Prostate gland (tissue), 2 donors: ENCODE data around the gene BRDT. TPM values are rescaled to one million over a fixed set of nuclear protein-coding genes. Genes with fewer than 3 reads are reported as not detected.

ENCODE experiments used
- DNase-seq: peaks from one replicate; pipeline ENCODE4 v3.0.0-alpha.2; 2019; ENCODE audit warnings: low spot score
- H3K27ac ChIP-seq, 2 donors: fragments of 200-600 bp; sonication (generic); 2 replicates each; pipeline ENCODE4 v1.5.1; 2017 to 2019
- H3K27me3 ChIP-seq: fragments of 200-600 bp; sonication (generic); replicated peaks from 2 replicates; pipeline ENCODE4 v1.5.1; 2019; ENCODE audit not compliant: insufficient read depth
- H3K36me3 ChIP-seq, 2 donors: fragments of 200-600 bp; sonication (generic); 1 replicate in 1 of 2; 2 replicates in 1 of 2; pipeline versions ENCODE4 v1.5.1 to v1.8.1; 2017 to 2019
- H3K4me1 ChIP-seq: fragments of 200-600 bp; sonication (generic); replicated peaks from 2 replicates; pipeline ENCODE4 v1.5.1; 2019
- H3K4me3 ChIP-seq, 2 donors: fragments of 200-600 bp; sonication (generic); 2 replicates each; pipeline ENCODE4 v1.5.1; 2017 to 2019
- H3K9me3 ChIP-seq: fragments of 200-600 bp; sonication (generic); 2 replicates; pipeline ENCODE4 v1.5.1; 2017
- POLR2A ChIP-seq: fragments of 450-650 bp; IDR thresholded peaks from one replicate; pipeline ENCODE4 v1.6.1; 2016; ENCODE audit warnings: antibody characterized with exemption, mild to moderate bottlenecking
- POLR2AphosphoS5 ChIP-seq: sonication (generic); formaldehyde crosslinking; IDR thresholded peaks from one replicate; pipeline ENCODE4 v1.6.1; 2017; ENCODE audit warnings: antibody characterized with exemption
- WGBS: methylation state at CpG from one replicate; pipeline ENCODE4 v1.1.5; 2018; 5-methylcytosine and 5-hydroxymethylcytosine counted together
- intact Hi-C: fragments of 100-400 bp; cut with DNase I; formaldehyde crosslinking; loops from one replicate; pipeline ENCODE4 v1.14.2; 2022
- total RNA-seq, 2 donors: library from RNA; depleted of rRNA; stranded (reverse); fragments of >200 nt; gene quantifications; one replicate each; pipeline ENCODE4 v1.1.0, GENCODE V29; 2016
- TF ChIP-seq, protein P1 (sequence below), 4 experiments: fragments of 200-600 bp in 2 of 4; fragments of 450-650 bp in 2 of 4; sonication (generic) in 2 of 4; IDR thresholded peaks; 1 replicate in 3 of 4; 2 replicates in 1 of 4; pipeline ENCODE4 v1.5.1; 2016 to 2019; ENCODE audit warnings: antibody characterized with exemption in 4 of 4, mild to moderate bottlenecking in 2 of 4, moderate library complexity in 2 of 4

Gene BRDT
- total RNA-seq, 2 donors from 2014 or later: 16.2 TPM; not detected in 1

DNA sequence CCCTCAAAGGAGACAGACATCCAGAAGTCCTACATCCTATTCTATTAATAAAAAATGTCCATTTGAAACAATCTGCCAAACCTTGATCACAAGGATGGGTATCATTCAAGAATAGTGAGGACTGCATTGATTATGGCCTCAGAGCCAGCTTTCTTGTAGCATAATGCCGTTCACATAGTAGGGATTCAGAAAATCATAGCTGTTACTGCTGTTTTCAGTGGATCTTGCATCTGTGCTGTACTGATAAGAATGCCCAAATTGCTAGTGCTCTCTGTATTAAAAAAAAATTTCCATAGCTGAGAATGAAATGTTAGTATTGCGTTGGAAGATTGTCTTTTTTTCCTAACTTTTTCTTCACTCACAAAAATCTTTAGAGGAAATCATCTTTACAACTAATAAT lies 19.1 kb downstream of the BRDT start:
- Histone ChIP-seq H3K9me3 (no peaks in the 10 kb centered on the region), H3K36me3 (no peaks in the 10 kb centered on the region), H3K4me3 (no peak overlapping the region), H3K27ac (no peak overlapping the region), H3K27me3 (no peaks in the 10 kb centered on the region), H3K4me1 (no peaks in the 10 kb centered on the region)
- WGBS: 96% methylated on average over 2 of the region's 2 CpGs
- no peak for DNase-seq
- intact Hi-C loops: no loop called here
- TF ChIP-seq, protein P1, sequence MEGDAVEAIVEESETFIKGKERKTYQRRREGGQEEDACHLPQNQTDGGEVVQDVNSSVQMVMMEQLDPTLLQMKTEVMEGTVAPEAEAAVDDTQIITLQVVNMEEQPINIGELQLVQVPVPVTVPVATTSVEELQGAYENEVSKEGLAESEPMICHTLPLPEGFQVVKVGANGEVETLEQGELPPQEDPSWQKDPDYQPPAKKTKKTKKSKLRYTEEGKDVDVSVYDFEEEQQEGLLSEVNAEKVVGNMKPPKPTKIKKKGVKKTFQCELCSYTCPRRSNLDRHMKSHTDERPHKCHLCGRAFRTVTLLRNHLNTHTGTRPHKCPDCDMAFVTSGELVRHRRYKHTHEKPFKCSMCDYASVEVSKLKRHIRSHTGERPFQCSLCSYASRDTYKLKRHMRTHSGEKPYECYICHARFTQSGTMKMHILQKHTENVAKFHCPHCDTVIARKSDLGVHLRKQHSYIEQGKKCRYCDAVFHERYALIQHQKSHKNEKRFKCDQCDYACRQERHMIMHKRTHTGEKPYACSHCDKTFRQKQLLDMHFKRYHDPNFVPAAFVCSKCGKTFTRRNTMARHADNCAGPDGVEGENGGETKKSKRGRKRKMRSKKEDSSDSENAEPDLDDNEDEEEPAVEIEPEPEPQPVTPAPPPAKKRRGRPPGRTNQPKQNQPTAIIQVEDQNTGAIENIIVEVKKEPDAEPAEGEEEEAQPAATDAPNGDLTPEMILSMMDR (IDR thresholded peaks at IDR 0.05): no peak
- TF ChIP-seq POLR2A: no peak
- TF ChIP-seq POLR2AphosphoS5: no peak

DNA sequence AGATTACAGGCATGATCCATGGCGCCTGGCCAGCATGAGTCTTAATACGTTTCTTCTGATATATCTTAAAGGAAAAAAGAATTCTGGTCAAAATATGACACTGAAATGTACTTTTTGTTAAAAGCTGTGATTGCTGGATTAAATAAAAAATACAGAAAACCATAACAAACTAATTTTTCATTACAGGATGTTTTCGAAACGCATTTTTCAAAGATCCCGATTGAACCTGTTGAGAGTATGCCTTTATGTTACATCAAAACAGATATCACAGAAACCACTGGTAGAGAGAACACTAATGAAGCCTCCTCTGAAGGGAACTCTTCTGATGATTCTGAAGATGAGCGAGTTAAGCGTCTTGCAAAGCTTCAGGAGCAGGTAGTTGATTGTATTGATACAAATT lies 30.2 kb downstream of the BRDT start:
- no peak overlapping the region for H3K4me3 ChIP-seq
- H3K27ac ChIP-seq: no peak overlapping the region
- DNase-seq: no peak
- H3K9me3 ChIP-seq: no peaks in the 10 kb centered on the region
- intact Hi-C loops: no loop called here
- TF ChIP-seq, protein P1 (IDR thresholded peaks at IDR 0.05): no peak
- TF ChIP-seq POLR2A (no peak), POLR2AphosphoS5 (no peak)
- no peaks in the 10 kb centered on the region for H3K4me1 ChIP-seq
- no peaks in the 10 kb centered on the region for H3K36me3 ChIP-seq
- WGBS: 93% methylated on average over 7 of the region's 7 CpGs
- H3K27me3 ChIP-seq: no peaks in the 10 kb centered on the region

DNA sequence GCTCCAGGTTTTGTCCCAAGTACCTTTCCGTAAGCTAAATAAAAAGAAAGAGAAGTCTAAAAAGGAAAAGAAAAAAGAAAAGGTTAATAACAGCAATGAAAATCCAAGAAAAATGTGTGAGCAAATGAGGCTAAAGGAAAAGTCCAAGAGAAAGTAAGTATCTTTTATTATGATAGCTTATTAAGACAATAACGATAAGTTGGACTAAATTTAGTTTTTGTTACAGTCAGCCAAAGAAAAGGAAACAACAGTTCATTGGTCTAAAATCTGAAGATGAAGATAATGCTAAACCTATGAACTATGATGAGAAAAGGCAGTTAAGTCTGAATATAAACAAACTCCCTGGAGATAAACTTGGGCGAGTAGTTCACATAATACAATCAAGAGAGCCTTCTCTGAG lies 31.5 kb downstream of the BRDT start:
- Histone ChIP-seq H3K4me3 (no peak overlapping the region), H3K4me1 (no peaks in the 10 kb centered on the region), H3K27ac (no peak overlapping the region), H3K9me3 (no peaks in the 10 kb centered on the region), H3K36me3 (no peaks in the 10 kb centered on the region), H3K27me3 (no peaks in the 10 kb centered on the region)
- WGBS: 47% methylated on average over 3 of the region's 3 CpGs
- TF ChIP-seq POLR2A (no peak), POLR2AphosphoS5 (no peak)
- TF ChIP-seq, protein P1 (IDR thresholded peaks at IDR 0.05): no peak
- intact Hi-C loops: no loop called here
- no peak for DNase-seq

DNA sequence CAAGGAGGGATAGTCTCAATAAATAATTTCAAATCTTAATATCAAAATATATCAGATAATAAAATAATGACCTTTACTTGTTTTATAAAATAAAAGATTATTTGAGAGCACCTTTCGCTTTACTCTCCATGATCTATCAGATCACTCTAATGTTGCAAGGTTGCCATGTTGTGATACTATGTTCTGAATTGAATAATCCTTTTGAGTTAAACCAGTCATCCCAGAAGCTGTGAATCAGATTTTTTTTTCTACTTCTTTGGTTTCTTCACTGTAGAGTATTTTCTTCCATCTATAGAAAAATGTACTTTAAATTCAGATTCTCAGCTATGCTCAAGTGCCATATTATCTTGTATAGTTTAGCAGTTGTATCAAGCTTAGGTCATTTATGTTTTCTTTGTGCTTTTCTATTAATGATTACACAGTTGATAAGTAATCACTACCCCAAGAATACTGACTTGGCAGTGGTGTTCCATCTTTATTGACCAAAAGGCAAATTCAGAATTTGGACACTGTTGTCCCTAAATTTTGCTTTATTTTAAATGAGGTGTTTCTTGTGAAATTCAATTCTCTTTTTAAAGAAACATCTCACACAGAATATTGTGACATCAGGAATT lies 32.9 kb downstream of the BRDT start:
- no peaks in the 10 kb centered on the region for H3K27me3 ChIP-seq
- H3K9me3 ChIP-seq: no peaks in the 10 kb centered on the region
- WGBS: 43% methylated on average over 1 of the region's 1 CpG
- H3K4me3 ChIP-seq: no peak overlapping the region
- no peak for TF ChIP-seq POLR2AphosphoS5
- no peak for TF ChIP-seq POLR2A
- TF ChIP-seq, protein P1 (IDR thresholded peaks at IDR 0.05): no peak
- intact Hi-C loops: no loop called here
- no peaks in the 10 kb centered on the region for H3K36me3 ChIP-seq
- H3K4me1 ChIP-seq: no peaks in the 10 kb centered on the region
- DNase-seq: no peak
- H3K27ac ChIP-seq: no peak overlapping the region

DNA sequence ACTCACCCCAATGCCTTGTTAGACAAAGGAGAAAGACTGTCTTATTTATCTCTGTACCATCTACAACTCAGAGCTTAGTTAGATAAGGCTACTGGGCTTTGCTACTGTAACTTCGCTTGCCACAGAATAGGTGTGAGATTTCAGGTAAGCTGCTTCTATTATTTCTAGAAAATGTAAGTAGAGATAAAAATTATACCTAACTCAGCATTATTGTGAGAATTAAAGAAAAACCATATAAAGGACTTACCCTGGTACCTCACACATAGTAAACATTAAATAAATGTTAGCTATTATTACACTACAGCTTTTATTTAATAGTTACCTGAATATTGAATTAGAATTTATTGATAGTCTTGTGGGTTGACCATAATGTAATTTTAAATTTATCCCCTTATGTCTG lies 44.1 kb downstream of the BRDT start:
- Histone ChIP-seq H3K27ac (no peak overlapping the region), H3K9me3 (no peaks in the 10 kb centered on the region), H3K4me3 (no peak overlapping the region), H3K36me3 (no peaks in the 10 kb centered on the region), H3K27me3 (no peaks in the 10 kb centered on the region), H3K4me1 (no peaks in the 10 kb centered on the region)
- intact Hi-C loops: no loop called here
- TF ChIP-seq, protein P1 (IDR thresholded peaks at IDR 0.05): no peak
- TF ChIP-seq POLR2AphosphoS5 (no peak), POLR2A (no peak)
- WGBS: 90% methylated on average over 1 of the region's 1 CpG
- DNase-seq: no peak
